DOHH2 (cell line): Measurements from ENCODE around the gene FGGY.

Experiments
- EZH2phosphoT487 ChIP-seq: fragments of 200-600 bp; sonication (generic); IDR thresholded peaks from 2 replicates; pipeline ENCODE4 v1.6.1; 2017; ENCODE audit warnings: borderline replicate concordance, mild to moderate bottlenecking, antibody characterized with exemption, low read length, moderate library complexity, mixed read lengths
- TF ChIP-seq, protein P1 (sequence below): fragments of 200-600 bp; sonication (generic); IDR thresholded peaks from one replicate; pipeline ENCODE4 v1.5.1; 2014; ENCODE audit warnings: antibody characterized with exemption, mild to moderate bottlenecking, low read depth, low read length; ENCODE audit not compliant: poor library complexity, severe bottlenecking

DNA sequence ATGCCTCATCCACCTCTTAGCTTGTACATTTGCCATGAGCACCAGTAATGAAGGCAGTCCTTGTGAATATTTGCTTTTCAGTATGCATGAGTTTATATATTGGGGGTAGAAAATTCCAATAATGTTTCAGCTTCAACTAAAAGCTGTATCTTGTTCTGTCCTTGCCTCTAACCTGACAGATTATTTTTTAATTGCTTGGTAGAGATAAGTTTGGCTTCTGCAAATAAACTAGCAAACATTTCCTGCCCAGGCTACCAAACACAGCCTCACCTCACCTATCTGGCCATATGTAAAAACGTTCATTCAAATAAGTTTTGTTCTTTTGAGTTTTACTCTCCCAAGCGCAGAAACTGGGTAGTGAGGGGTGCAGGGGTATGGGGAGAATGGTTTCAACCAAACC lies 442.2 kb downstream of the FGGY start:
- TF ChIP-seq, protein P1, sequence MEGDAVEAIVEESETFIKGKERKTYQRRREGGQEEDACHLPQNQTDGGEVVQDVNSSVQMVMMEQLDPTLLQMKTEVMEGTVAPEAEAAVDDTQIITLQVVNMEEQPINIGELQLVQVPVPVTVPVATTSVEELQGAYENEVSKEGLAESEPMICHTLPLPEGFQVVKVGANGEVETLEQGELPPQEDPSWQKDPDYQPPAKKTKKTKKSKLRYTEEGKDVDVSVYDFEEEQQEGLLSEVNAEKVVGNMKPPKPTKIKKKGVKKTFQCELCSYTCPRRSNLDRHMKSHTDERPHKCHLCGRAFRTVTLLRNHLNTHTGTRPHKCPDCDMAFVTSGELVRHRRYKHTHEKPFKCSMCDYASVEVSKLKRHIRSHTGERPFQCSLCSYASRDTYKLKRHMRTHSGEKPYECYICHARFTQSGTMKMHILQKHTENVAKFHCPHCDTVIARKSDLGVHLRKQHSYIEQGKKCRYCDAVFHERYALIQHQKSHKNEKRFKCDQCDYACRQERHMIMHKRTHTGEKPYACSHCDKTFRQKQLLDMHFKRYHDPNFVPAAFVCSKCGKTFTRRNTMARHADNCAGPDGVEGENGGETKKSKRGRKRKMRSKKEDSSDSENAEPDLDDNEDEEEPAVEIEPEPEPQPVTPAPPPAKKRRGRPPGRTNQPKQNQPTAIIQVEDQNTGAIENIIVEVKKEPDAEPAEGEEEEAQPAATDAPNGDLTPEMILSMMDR = no peak
- no peak for TF ChIP-seq EZH2phosphoT487
